ENCODE measurements around the gene IGFBP5. TPM values are rescaled to one million over a fixed set of nuclear protein-coding genes. Genes with fewer than 3 reads are reported as not detected.
A peak's percentile ranks its signal among the peaks of the same experiment; 100 is the strongest.

Gene IGFBP5
- total and polyA plus RNA-seq, 10 of the 15 experiments (the other 5 are each of a cell fraction or from before 2014, with no cell fraction given), result 2.8 TPM; not detected in 9

DNA sequence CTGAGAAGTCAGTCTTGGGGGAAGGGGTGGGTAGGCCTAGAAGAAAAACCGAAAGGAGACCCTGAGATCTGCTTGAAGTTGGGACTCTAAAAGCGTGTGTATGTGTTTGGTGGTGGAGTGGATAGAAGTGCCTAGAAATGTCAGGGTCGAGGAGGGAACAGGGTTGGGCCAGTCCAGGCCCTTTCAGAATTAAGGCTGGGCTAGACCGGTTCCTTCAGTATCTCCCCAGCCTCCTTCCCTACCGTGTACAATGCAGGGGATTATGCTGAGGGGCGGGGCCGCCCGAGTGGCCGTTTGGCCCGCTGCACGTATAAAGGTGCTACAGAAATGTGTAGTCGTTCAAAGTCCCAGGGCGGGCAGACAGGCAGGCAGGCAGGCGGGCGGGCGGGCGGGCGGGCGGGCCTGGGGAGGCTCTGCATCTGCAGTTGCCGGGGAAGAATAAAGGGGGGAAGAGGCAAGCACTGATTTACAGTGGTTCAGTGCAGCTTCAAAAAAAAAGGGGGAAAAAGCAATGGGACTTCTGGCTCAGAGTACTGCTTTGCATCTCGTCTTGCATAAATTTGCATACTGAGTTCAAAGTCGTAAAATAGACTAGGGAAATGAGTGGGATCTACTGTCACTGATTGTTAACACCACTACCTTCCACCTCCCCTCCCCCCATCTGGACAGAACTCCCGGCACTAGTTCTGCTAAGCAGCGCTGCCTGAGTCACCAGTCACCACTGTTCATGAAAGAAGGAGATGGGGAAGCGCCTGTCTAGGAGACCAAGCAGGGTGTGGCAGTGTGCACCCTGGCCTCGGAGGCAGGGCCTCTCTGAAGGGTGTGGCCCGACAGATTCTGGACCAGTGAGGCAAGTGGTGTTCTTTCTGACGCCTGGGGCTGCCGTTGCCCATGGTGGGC, 58.5 kb downstream of the IGFBP5 start:
- 22% methylated on average over 29 of the region's 29 CpGs for WGBS (ENCODE audit: insufficient coverage, insufficient replicate concordance, low lambda C conversion rate, missing lambda C conversion rate)

DNA sequence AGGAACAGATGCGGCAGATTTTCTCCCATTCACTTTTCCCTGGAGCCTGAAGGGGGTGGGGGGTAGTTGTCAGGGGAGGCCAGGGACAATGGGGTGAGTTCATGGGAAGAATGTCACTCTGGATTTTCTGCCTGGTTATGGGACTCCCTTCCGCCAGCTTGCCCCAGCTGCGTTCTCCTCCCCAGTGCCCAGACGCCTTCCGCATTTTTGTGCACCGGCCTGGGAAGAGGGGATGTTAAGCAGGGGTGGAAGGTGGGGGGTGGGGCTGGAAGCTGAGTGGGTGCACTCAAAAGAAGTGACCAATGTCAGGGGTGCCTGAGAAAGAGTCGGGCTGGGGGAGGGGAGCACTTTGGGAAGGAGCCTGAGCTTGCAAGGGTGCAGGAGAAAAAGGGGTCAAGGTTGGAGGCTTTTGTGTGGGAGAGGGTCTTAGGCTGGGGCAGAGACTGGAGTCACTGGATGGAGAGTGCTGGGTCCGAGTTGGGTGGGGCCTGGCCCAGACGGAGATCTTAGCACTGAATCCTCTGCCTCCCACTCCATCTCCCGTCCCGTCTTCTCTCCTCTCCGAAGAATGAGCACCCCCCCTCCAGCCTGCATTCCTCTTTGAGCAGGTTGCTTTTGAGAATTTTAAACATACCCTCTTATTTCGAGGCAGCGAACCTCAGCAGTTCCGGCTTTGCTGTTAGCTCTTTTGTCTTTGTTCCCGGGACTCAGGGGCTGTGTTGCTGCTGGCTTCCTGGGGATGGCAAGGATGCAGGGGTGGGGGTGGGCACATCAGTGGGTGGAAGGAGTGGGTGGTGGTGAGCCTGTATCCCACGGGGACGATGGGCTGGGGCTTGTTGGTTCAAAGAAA, 59.4 kb downstream of the IGFBP5 start:
- ChIA-PET CTCF (interaction anchor here (0.6 kb wide), 1 partner anchor 150 kb away, joined by 3 read pairs; no protein-coding TSS in a partner anchor), RAD21 (ENCODE audit: unreplicated experiment) (interaction anchor here (0.6 kb wide), 1 partner anchor 26 kb away, joined by 5 read pairs; no protein-coding TSS in a partner anchor), POLR2A (interaction anchor here (0.5 kb wide), 1 partner anchor 28 kb away, joined by 5 read pairs; no protein-coding TSS in a partner anchor), SMC1A (ENCODE audit: uncharacterized antibody, unreplicated experiment) (no interaction called here)
- in situ Hi-C loops (cut with MboI) (no loop called here), intact Hi-C loops (cut with micrococcal nuclease; ENCODE audit: unreplicated experiment) (no loop called here)
- Histone ChIP-seq H2AFZ (ENCODE audit: control insufficient read depth, low read depth, low read length) (no peak overlapping the region), H3K79me2 (ENCODE audit: control insufficient read depth, insufficient read depth, low read length) (no peaks in the 10 kb centered on the region), H4K20me1 (ENCODE audit: control insufficient read depth, insufficient read depth) (no peaks in the 10 kb centered on the region), H3K9me3 (replicated peaks; ENCODE audit: control insufficient read depth, insufficient read depth, low read length) (no peaks in the 10 kb centered on the region), H3K27ac (ENCODE audit: control insufficient read depth, insufficient read depth) (no peak overlapping the region), H3K9ac (ENCODE audit: control insufficient read depth, insufficient read depth, low read length) (no peak overlapping the region), H3K36me3 (ENCODE audit: control insufficient read depth in 2 of 2, insufficient read depth in 2 of 2, low read length in 1 of 2) (no peaks in the 10 kb centered on the region), H3K4me1 (ENCODE audit: control insufficient read depth, insufficient read depth, low read length) (no peaks in the 10 kb centered on the region), H3K4me2 (ENCODE audit: control insufficient read depth, insufficient read depth) (no peak overlapping the region), H3K4me3 (no peak overlapping the region), H3K27me3 (replicated peaks in 1 of 2; ENCODE audit: control insufficient read depth in 2 of 2, insufficient read depth in 2 of 2, low read length in 1 of 2) (peaks cover 11 to 18% of the 10 kb centered on the region in 2 experiments)
- 47% methylated on average over 18 of the region's 18 CpGs for WGBS (ENCODE audit: insufficient coverage, insufficient replicate concordance, low lambda C conversion rate, missing lambda C conversion rate)
- DNase-seq (ENCODE audit: low read depth, low spot score) (no peak), FAIRE-seq (no peak), ATAC-seq (no peak)
- BruUV-seq (replicated peaks), result no TSS peak
- TF ChIP-seq YBX1 (IDR thresholded peaks at IDR 0.05), result no peak
- no peak for TF ChIP-seq RBBP5 (conservative IDR thresholded peaks at IDR 0.05)
- TF ChIP-seq FOS (IDR thresholded peaks at IDR 0.05; ENCODE audit: borderline replicate concordance, extremely low read depth, insufficient read length), result no peak
- no peak for TF ChIP-seq LARP7 (IDR thresholded peaks at IDR 0.05)
- TF ChIP-seq CHD1 (IDR thresholded peaks at IDR 0.05; ENCODE audit: low read depth, low read length), result no peak
- TF ChIP-seq PML (IDR thresholded peaks at IDR 0.05; ENCODE audit: low read length), result no peak
- no peak for TF ChIP-seq EGR1 (IDR thresholded peaks at IDR 0.05; ENCODE audit: borderline replicate concordance in 1 of 2, low read depth in 2 of 2, low read length in 2 of 2)
- TF ChIP-seq BACH1 (IDR thresholded peaks at IDR 0.05; ENCODE audit: borderline replicate concordance), result no peak
- no peak for TF ChIP-seq TCF3 (IDR thresholded peaks at IDR 0.05; ENCODE audit: borderline replicate concordance, insufficient read depth, low read depth, low read length)
- TF ChIP-seq, protein P1, sequence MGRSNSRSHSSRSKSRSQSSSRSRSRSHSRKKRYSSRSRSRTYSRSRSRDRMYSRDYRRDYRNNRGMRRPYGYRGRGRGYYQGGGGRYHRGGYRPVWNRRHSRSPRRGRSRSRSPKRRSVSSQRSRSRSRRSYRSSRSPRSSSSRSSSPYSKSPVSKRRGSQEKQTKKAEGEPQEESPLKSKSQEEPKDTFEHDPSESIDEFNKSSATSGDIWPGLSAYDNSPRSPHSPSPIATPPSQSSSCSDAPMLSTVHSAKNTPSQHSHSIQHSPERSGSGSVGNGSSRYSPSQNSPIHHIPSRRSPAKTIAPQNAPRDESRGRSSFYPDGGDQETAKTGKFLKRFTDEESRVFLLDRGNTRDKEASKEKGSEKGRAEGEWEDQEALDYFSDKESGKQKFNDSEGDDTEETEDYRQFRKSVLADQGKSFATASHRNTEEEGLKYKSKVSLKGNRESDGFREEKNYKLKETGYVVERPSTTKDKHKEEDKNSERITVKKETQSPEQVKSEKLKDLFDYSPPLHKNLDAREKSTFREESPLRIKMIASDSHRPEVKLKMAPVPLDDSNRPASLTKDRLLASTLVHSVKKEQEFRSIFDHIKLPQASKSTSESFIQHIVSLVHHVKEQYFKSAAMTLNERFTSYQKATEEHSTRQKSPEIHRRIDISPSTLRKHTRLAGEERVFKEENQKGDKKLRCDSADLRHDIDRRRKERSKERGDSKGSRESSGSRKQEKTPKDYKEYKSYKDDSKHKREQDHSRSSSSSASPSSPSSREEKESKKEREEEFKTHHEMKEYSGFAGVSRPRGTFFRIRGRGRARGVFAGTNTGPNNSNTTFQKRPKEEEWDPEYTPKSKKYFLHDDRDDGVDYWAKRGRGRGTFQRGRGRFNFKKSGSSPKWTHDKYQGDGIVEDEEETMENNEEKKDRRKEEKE (IDR thresholded peaks at IDR 0.05), result no peak
- no peak for TF ChIP-seq ZBED1 (IDR thresholded peaks at IDR 0.05; ENCODE audit: borderline replicate concordance)

More for the DNA sequence above, 58.5 kb downstream of the IGFBP5 start:
- Histone ChIP-seq H3K4me3 (no peak overlapping the region), H3K36me3 (ENCODE audit: control insufficient read depth in 2 of 2, insufficient read depth in 2 of 2, low read length in 1 of 2) (no peaks in the 10 kb centered on the region), H3K79me2 (ENCODE audit: control insufficient read depth, insufficient read depth, low read length) (no peaks in the 10 kb centered on the region), H3K4me2 (ENCODE audit: control insufficient read depth, insufficient read depth) (no peak overlapping the region), H3K27me3 (replicated peaks in 1 of 2; ENCODE audit: control insufficient read depth in 2 of 2, insufficient read depth in 2 of 2, low read length in 1 of 2) (peaks cover 11 to 18% of the 10 kb centered on the region in 2 experiments), H3K9ac (ENCODE audit: control insufficient read depth, insufficient read depth, low read length) (no peak overlapping the region), H4K20me1 (ENCODE audit: control insufficient read depth, insufficient read depth) (no peaks in the 10 kb centered on the region), H3K9me3 (replicated peaks; ENCODE audit: control insufficient read depth, insufficient read depth, low read length) (no peaks in the 10 kb centered on the region), H2AFZ (ENCODE audit: control insufficient read depth, low read depth, low read length) (no peak overlapping the region), H3K4me1 (ENCODE audit: control insufficient read depth, insufficient read depth, low read length) (no peaks in the 10 kb centered on the region), H3K27ac (ENCODE audit: control insufficient read depth, insufficient read depth) (no peak overlapping the region)
- CTCF ChIA-PET, result interaction anchor here (0.6 kb wide), 1 partner anchor 151 kb away, joined by 3 read pairs; no protein-coding TSS in a partner anchor
- in situ Hi-C loops (cut with MboI) (no loop called here), intact Hi-C loops (cut with micrococcal nuclease; ENCODE audit: unreplicated experiment) (no loop called here)
- FAIRE-seq (no peak), DNase-seq (ENCODE audit: low read depth, low spot score) (no peak), ATAC-seq (no peak; the same call in 2 of the 3 replicates)
- BruUV-seq (replicated peaks), result no TSS peak
- POLR2A ChIA-PET, result no interaction called here
- RAD21 ChIA-PET (ENCODE audit: unreplicated experiment), result no interaction called here
- TF ChIP-seq RFX5 (IDR thresholded peaks at IDR 0.05; ENCODE audit: low read depth, low read length) (no peak), ZZZ3 (IDR thresholded peaks at IDR 0.05; ENCODE audit: control insufficient read depth, insufficient read length, low read depth) (no peak), POU2F2 (IDR thresholded peaks at IDR 0.05; ENCODE audit: borderline replicate concordance, low read depth, low read length) (peak; percentile 66; the same call in 1 of the 3 replicates)
- SMC1A ChIA-PET (ENCODE audit: uncharacterized antibody, unreplicated experiment), result no interaction called here

Data from GM12878 (cell line).